IPS-18c (cell line): ENCODE results near the gene SIRPG.

Experiments
- H3K4me3 ChIP-seq: 2 replicates; pipeline ENCODE4 v1.7.0; 2013; ENCODE audit warnings: low read depth, mild to moderate bottlenecking, low read length, moderate library complexity; ENCODE audit not compliant: insufficient read depth
- H3K9me3 ChIP-seq: one replicate; pipeline ENCODE4 v1.6.1; 2013; ENCODE audit warnings: mild to moderate bottlenecking, low read length, moderate library complexity; ENCODE audit not compliant: control insufficient read depth, insufficient read depth

SIRPG gene

GRCh38 chr20:1674990-1675780, 17.6 kb upstream of the SIRPG start:
- Histone ChIP-seq H3K4me3 (no peak overlapping the region), H3K9me3 (no peaks in the 10 kb centered on the region)

GRCh38 chr20:1674361-1674760, 16.8 kb upstream of the SIRPG start:
- Histone ChIP-seq H3K4me3 (no peak overlapping the region), H3K9me3 (no peaks in the 10 kb centered on the region)

- H3K9me3 ChIP-seq = no peaks in the 10 kb centered on the region
- no peak overlapping the region for H3K4me3 ChIP-seq
These were observed 15.8 kb upstream of the SIRPG start for GRCh38 chr20:1673424-1673823.

- Histone ChIP-seq H3K9me3 (no peaks in the 10 kb centered on the region), H3K4me3 (no peak overlapping the region)
These were observed 15.1 kb upstream of the SIRPG start for GRCh38 chr20:1672728-1673127.

GRCh38 chr20:1671891-1672669, 14.5 kb upstream of the SIRPG start:
- Histone ChIP-seq H3K4me3 (no peak overlapping the region), H3K9me3 (no peaks in the 10 kb centered on the region)

GRCh38 chr20:1669304-1669703, 11.7 kb upstream of the SIRPG start:
- no peak overlapping the region for H3K4me3 ChIP-seq
- H3K9me3 ChIP-seq = no peaks in the 10 kb centered on the region

GRCh38 chr20:1667502-1668085, 10.0 kb upstream of the SIRPG start:
- no peak overlapping the region for H3K4me3 ChIP-seq

GRCh38 chr20:1666802-1667201, 9.2 kb upstream of the SIRPG start:
- no peaks in the 10 kb centered on the region for H3K9me3 ChIP-seq
- no peak overlapping the region for H3K4me3 ChIP-seq

More at GRCh38 chr20:1667502-1668085, 10.0 kb upstream of the SIRPG start:
- no peaks in the 10 kb centered on the region for H3K9me3 ChIP-seq

- Histone ChIP-seq H3K9me3 (no peaks in the 10 kb centered on the region), H3K4me3 (no peak overlapping the region)
These were observed 7.8 kb upstream of the SIRPG start for GRCh38 chr20:1665345-1665744.

- H3K9me3 ChIP-seq = no peaks in the 10 kb centered on the region
- no peak overlapping the region for H3K4me3 ChIP-seq
These were observed 7.3 kb upstream of the SIRPG start for GRCh38 chr20:1664911-1665310.

GRCh38 chr20:1663917-1664316, 6.3 kb upstream of the SIRPG start:
- Histone ChIP-seq H3K9me3 (no peaks in the 10 kb centered on the region), H3K4me3 (no peak overlapping the region)

- H3K9me3 ChIP-seq = no peaks in the 10 kb centered on the region
- no peak overlapping the region for H3K4me3 ChIP-seq
These were observed 4.1 kb upstream of the SIRPG start for GRCh38 chr20:1661542-1662299.

GRCh38 chr20:1660246-1660645, 2.7 kb upstream of the SIRPG start:
- no peak overlapping the region for H3K4me3 ChIP-seq

GRCh38 chr20:1656844-1657243, 735 bp downstream of the SIRPG start:
- Histone ChIP-seq H3K4me3 (no peak overlapping the region), H3K9me3 (no peaks in the 10 kb centered on the region)

More at GRCh38 chr20:1660246-1660645, 2.7 kb upstream of the SIRPG start:
- H3K9me3 ChIP-seq = no peaks in the 10 kb centered on the region

GRCh38 chr20:1654996-1655395, 2.6 kb downstream of the SIRPG start:
- H3K9me3 ChIP-seq = no peaks in the 10 kb centered on the region
- H3K4me3 ChIP-seq = no peak overlapping the region

GRCh38 chr20:1652960-1653359, 4.6 kb downstream of the SIRPG start:
- Histone ChIP-seq H3K9me3 (no peaks in the 10 kb centered on the region), H3K4me3 (no peak overlapping the region)

- Histone ChIP-seq H3K9me3 (no peaks in the 10 kb centered on the region), H3K4me3 (no peak overlapping the region)
These were observed 5.5 kb downstream of the SIRPG start for GRCh38 chr20:1652104-1652503.
